HG03571 (cell line): Measurements from ENCODE around the gene QPCT.
A peak's percentile ranks its signal among the peaks of the same experiment; 100 is the strongest.
"Not testable (repeated sequence)": the region's sequence is repeated elsewhere in the genome, so short reads cannot be mapped to it uniquely, and the experiment has no call there.

Source experiments
- ATAC-seq: cut with Tn5 transposase; IDR thresholded peaks from one replicate; pipeline ENCODE4 v1.9.1; 2021; ENCODE audit not compliant: unreplicated experiment

Gene QPCT

DNA sequence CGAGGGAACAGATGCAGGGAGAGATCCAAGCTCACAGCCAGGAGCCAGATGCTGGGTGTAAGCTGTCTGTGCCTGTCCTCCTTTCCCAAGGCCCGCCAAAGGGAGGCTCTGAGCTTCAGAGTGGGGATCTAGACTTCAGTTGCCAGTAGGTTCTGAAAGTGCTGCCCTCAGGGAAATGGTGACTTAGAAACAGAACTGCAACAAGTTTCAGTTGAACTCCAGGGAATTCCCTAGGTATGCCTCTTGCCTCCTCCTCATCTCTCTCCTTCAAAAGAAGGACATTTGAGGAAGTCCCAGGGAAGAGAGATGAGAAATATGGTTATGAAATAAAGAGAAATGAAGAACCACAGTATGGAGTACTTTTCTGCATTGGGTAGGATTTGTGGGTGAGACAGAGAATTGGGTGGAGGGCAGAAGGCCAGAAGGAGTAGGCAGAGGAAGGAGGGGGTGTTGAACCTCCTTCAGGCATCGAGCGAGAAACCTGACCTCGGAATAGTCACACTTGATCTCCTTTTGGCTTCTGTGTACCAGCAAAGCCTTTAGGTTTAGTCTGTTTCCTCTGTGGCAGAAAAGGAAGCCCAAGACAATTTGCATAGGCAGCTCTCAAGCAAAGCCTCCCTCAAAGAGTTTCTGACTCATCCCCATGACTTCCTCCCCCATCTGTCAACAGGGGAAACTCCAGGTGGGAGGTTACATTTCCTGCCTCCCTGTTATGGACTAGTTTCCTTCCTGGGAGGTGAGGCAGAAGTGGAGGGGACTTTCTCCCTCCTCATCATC is 45.7 kb downstream of the QPCT start:
- ATAC-seq, result peak; percentile 91

DNA sequence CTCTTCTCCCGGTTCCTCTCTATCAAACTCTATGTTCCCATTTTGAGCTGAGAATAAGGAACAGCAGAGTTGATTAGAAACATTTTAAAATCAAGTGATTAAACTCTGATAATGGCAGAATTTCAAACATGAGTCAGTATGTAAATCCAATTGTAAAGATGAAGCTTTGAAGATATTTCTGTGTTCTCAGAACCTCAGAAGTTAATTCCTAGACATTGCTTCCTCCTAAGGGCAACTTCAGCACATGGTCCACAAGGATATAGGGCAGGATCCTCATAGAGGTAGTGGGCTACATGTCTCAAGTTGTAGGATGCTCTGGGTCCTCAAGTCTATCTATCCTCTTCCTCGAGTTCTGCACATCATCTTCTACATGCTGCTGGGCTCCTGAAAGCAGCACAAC is 46.3 kb downstream of the QPCT start:
- ATAC-seq, result no peak

DNA sequence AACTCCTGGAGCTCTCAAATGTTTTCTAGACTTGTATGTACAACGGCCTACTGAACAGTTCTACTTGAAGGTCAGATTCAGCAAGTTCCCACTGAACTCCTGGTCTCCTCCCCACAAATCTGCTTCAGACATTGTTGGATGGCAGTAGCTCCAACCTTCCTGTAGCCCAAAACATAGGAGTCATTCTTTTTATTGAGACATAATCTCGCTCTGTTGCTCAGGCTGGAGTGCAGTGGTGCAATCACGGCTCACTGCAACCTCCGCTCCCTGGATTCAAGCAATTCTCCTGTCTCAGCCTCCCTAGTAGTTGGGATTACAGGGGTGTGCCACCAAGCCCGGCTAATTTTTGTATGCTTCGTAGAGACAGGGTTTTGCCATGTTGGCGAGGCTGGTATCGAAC is 47.3 kb downstream of the QPCT start:
- no peak for ATAC-seq

DNA sequence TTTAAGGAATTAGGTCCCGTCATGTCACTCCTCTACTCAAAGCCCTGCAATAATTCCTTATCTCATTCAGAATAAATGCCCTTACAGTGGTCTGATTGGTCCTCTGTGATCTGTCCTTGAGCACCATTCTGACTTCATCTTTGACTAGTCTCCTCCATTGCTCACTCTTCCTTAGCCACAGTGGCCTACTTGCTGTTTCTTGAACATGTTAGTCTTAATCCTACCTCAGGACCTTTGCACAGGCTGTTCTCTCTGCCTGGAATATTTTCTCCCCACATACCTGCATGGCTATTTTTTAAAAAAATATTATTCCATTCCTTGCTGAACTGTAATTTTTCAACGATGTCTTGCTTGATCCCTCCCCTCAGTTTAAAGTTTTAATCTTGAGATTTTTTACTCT is 48.0 kb downstream of the QPCT start:
- no peak for ATAC-seq

DNA sequence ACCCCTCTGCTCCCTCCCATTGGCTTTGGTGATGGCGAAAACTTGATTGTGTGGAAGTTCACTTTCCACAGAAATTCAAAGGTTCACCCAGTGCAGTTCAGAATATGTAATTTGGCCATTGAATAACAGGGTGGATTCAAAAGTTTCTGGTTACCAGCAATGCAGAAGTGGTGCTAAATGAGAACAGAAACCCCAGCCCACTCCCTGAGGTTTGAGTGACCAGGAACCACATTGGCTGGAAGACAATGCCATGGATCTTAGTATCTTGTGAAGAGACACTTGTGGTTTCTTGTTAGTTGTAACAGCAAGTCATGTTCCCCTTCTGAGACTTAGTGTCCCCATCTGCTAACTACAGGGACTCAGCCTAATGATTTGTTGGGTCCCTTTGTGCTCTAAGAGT is 49.8 kb downstream of the QPCT start:
- ATAC-seq, result no peak

DNA sequence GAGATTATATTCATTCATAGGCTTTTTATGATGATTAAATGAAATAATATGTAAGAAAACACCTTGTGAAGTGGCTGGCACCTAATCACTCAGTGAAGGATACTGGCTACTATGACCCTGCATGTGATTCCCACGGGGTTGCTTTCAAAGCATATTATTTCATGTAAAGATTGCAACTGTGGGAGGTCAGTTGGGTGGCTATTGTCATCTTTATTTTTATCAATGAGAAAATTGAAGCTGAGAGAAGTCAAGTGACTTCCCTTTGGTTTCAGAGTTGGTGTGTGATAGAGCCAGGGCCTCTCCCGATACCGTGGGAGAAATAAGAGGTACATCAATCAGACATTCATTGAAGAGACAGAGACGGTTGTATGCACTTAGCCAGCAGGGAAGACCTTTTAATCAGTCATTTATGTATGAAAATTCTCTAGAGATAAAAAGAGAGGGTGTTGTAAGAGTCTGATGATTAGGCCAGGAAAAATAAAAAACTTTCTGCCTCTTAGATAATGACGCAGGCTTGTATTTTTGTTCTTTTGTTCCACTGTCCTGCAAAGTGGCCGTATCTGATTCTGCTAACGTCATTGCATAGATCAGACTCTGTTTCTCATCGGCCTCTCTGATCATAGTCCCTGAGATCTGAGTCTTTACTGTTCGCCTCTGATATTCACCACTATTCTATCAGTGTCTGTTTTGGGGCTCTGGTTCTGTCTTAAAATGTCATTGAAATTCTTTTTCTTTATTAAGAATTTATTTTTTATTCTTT is 50.5 kb downstream of the QPCT start:
- no peak for ATAC-seq

DNA sequence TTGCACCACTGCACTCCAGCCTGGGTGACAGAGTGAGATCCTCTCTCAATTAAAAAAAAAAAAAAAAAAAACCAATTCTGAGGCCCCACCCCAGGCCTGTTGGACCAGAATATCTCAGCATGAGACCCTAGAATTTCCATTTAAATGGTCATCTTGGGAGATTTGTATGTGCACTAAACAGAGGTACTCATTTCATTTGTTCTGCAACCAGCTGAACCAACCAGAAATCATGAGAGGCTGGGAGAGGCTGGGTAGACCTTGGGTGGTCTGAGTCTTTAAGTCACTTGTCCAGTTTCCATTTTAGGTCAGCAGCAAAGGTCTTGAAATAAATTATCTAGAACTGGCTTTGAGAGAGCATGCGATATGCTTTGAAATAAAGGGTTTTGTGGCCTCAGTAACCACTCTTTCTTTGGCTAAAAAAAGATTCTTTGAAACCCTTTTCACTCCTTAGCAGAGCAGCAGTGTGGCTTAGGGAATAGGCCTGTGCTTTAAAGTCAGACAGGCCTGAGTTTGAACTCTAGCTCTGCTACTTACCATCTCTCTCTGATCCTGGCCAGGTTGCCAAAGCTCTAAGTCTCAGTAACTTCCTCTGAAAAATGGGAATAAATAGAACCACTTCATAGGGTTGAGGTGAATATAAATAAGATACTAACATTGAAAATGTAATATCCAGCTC is 52.6 kb downstream of the QPCT start:
- no peak for ATAC-seq

DNA sequence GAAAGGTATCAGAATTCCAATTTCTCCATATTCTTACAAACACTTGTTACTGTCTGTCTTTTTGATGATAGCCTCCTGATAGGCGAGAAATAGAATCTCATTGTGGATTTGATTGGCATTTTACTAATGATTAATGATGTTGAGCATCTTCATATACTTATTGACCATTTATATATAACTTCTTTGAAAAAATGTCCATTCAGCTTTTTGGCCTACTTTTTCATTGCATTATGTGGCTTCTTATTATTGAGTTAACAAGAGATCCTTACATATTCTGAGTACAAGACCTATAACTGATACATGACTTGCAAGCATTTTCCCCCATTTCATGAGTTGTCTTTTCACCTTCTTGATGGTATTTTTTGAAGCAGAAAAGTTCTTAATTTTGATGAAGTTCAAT is 54.6 kb downstream of the QPCT start:
- ATAC-seq, result no peak

DNA sequence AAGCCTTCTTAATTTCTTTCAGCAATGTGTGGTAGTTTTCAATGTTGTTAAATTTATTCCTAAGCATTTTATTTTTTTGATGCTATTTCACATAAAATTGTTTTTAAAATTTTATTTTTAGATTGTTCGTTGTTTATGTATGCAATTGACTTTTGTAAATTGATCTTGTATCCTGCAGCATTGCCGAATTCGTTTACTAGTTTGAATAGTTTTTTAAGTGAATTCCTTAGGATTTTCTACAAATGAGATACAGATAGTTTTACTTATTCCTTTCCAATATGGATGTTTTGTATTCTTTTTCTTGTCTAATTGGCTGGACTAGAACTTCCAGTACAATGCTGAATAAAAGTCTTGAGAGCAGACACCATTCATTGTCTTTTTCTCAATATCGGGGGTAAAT is 55.6 kb downstream of the QPCT start:
- ATAC-seq, result no peak

DNA sequence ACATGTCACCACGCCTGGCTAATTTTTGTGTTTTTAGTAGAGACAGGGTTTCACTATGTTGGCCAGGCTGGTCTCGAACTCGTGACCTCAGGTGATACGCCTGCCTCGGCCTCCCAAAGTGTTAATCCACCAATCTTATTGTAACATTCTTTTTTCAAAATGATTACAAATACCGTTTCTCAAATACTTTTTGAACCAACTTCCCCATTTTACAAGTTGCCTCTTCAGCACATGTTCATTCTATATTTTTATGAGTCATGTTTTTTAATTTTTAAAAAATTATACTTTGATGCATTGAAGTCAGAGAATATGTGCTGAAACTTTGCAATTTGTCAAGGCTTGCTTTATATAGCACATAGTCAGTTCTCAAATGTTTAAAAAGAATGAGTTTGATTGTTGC is 58.2 kb downstream of the QPCT start:
- no peak for ATAC-seq

DNA sequence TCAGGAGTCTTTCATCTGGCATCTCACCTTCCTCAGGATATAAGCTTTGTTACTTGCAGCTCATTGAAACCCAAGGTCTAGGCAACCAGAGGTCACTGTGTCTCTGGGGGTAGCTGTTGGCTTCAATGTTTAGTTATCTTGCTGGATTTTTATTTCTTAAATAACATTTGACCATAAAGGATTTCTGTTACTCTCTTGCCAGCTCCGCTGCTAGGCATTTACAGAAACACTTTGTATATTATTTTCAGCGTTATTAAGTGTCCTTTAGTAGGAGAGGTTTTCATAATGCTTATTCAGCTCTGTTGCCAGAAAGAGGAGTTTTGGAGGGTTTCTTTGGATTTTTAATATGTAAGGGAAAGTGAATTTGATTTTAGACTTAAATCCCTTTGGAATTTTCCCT is 61.4 kb downstream of the QPCT start:
- no peak for ATAC-seq

DNA sequence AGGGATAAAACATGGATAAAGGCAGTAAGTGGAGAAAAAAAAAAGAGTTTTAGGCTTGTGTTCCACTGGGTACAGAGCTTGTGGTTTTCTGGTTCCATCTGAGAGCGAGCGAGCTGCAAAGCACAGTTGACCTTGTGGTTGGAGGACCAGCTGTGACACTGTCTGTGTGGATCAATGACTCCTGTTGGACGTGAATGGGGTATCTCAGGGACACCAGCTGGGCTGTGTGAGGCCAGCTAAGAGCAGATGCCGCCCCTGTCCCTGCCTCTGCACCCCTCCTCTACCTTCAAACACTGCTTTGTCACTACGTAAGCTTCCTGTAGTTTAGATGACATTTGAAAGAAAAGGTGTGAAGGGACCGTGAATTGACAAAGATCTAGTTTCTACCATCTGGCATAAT is 67.8 kb downstream of the QPCT start:
- ATAC-seq, result no peak

DNA sequence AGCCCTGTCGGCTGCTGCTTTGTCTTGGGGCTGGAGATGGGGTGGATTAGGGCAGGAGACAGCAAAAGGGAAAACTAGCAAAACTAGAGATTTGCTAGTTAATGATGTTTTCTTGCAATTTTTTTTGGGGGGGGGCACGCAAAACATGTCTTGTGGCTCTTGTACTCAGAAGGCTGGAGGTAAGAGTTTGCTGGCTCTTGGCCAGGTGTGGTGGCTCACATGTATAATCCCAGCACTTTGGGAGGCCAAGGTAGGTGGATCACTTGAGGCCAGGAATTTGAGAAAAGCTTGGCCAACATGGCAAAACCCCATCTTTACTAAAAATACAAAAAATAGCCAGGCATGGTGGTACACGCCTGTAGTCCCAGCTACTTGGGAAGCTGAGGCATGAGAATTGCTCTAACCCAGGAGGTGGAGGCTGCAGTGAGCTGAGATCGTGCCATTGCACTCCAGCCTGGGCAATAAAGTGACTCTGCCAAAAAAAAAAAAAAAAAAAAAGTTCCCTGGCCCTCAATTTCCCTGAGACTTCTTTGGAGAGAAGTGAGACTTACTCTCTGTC is 69.6 kb downstream of the QPCT start:
- ATAC-seq, result not testable (repeated sequence)

DNA sequence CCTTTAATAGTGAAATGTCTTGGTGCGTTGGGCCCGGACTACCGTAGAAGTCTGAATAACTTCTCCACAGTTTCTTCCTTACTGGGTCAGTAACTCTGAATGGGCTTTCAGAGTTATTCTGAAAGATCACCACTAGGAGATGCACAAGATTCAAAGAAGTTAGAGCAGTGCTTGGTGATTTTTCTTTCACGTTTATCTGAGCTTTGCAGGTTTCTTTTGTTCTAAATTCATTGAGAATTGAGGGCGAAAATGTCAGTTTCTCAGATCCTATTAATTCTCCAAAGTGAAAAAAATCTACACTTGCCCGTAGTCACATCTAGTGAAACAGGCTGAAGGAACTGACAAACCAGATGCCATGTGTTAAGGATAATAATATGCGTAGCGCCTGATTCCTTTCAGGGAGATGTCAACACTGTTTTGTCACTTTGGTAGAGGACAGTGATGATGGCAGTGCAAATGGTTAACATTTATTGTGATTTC is 70.1 kb downstream of the QPCT start:
- ATAC-seq, result no peak

DNA sequence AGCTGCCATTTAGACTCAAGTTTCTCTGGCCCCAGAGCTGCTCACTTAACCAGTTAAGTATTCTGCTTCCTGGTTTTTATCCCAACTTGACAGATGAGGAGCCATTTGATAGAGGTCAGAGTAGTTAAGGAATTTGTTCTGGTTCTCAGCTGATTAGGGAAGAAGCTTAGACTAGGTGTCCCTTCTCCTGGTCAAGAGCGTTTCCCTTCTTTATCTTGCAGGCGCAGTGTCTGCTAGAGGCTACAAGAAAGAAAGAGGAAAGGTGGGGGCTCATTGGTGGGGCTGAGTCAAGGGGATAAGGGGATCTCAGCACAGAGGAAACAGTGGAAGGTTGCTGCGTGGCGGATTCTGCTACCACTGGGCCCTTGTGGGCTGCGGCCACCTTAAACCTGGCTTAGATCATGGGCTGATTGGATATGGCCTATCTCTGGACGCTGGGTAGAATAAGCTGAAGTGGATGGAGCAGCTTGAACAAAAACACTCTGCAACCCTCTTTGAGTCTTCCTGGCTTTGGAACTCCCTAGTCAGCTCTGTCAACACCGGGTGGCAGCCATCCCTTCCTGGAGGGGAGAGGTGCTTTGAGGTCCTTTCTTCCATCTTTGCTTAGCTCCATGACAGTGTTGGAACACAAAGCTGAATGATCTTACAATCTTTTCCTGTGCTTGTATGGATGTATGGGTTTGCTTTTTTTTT is 70.8 kb downstream of the QPCT start:
- ATAC-seq, result no peak

DNA sequence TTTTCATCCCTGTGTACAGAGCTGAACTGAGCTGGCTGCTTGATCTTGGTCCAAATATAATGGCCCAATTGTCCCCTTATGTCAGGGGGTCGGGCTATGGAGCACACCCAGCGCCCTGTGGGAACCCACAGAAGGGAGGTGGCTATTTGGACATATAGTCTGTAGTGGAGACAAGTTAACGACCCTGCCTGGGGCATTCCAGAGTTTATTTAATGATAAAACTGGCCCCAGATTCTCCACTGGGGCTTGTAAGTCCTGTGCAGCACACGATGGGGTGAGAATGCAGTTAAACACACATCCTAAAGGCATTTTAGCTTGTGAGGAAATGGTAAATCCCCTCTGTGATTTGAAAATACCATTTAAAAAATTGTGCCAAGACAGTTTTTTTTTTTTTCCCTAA is 72.9 kb downstream of the QPCT start:
- no peak for ATAC-seq

DNA sequence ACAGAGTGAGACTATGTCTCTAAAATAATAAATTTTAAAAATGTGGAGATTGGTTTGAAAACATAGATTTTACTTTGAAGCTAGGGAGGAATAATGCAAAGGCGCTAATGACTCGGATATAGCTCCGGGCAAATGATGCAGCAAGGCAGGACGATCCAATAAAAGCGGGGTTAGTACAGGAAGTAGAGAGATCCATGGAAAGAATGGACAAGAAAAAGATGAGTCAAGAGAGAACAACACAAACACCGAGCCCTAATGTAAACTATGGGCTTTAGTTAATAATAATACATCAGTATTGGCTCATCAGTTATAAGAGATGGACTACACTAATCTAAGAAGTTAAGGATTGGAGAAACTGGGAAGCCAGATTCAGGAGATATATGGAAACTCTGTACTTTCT is 74.5 kb downstream of the QPCT start:
- ATAC-seq, result no peak

DNA sequence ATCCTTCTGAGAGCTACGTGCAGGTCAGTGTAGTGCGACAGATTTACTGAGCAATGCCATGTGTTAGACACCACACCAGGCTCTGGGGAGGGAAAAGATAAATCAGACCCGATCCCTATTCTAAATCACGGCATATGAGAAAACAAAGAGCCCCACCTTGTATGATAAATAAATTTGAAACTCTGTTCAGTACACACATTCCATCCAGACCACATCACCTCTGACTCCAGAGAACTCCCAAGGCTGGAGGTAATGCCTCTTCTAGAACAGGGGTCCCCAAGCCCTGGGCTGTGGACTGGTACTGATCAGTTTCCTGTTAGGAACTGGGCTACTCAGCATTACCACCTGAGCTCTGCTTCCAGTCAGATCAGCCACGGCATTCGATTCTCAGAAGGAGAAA is 77.3 kb downstream of the QPCT start:
- no peak for ATAC-seq

DNA sequence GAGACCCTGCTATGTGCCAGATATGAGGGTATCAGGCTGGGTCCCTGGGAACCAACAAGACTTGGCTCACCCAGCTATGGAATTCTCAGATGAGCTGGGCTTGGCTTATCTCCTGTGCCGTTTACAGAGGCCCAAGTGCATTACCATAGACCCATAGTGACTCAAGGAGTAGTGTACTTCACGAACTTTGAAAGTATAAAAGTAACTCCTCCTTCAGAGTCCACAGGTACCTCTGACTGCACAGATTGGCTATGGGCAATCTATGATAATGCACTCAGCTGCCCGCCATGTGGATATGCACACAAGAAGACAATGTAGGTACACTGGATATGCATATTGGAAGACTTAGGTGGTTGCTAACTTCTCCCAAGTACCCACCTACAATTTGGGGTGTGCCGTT is 78.4 kb downstream of the QPCT start:
- no peak for ATAC-seq
